GM12878 (cell line): Measurements from ENCODE around the gene TEX2. TPM values are rescaled to one million over a fixed set of nuclear protein-coding genes. Genes with fewer than 3 reads are reported as not detected.

Source experiments
- ATAC-seq: fragments of 200-7000 bp; cut with Tn5 transposase; 3 replicates; pipeline ENCODE4 v1.9.1; 2020; ENCODE audit warnings: mild to moderate bottlenecking, moderate library complexity
- BruUV-seq: library from RNA; stranded (reverse); fragments of 400-500 nt; replicated peaks from 2 replicates; lab custom pipeline; 2021; lab: Mats Ljungman, UMichigan
- CTCF ChIA-PET: fragments of 300-600 bp; sonication (Branson Sonifier 250); formaldehyde crosslinking; extraction: SDS; loops from one replicate; lab custom pipeline; 2021; ENCODE audit warnings: inconsistent platforms; lab: Yijun Ruan, JAX
- POLR2A ChIA-PET: fragments of 350-600 bp; formaldehyde crosslinking; extraction: SDS; loops from one replicate; lab custom pipeline; 2021; ENCODE audit warnings: inconsistent platforms; lab: Charles Lee
- RAD21 ChIA-PET: fragments of 300-600 bp; sonication (Branson Sonifier 250); formaldehyde crosslinking; loops from one replicate; lab custom pipeline; 2023; ENCODE audit warnings: antibody characterized with exemption; ENCODE audit not compliant: unreplicated experiment; lab: Charles Lee
- SMC1A ChIA-PET: fragments of 300-600 bp; sonication (Branson Sonifier 250); formaldehyde crosslinking; loops from one replicate; lab custom pipeline; 2023; ENCODE audit not compliant: unreplicated experiment, uncharacterized antibody; lab: Charles Lee
- DNase-seq: peaks from one replicate; pipeline ENCODE4 v3.0.0-alpha.2; 2011; ENCODE audit warnings: low read depth, low spot score
- FAIRE-seq: peaks from 3 replicates; lab custom pipeline; 2011; peaks lifted over from hg19 to GRCh38; lab: Jason Lieb, UNC
- H2AFZ ChIP-seq: 2 replicates; pipeline ENCODE4 v1.6.0; 2011; ENCODE audit warnings: low read depth, low read length, control low read depth; ENCODE audit not compliant: control insufficient read depth
- H3K27ac ChIP-seq: 2 replicates; pipeline ENCODE4 v1.5.1; 2011; ENCODE audit warnings: control low read depth; ENCODE audit not compliant: control insufficient read depth, insufficient read depth
- H3K27me3 ChIP-seq, 2 experiments: replicated peaks in 1 of 2; 2 replicates each; pipeline versions ENCODE4 v1.6.0 to v1.6.1; 2011; ENCODE audit warnings: low read length in 1 of 2; ENCODE audit not compliant: control insufficient read depth in 2 of 2, insufficient read depth in 2 of 2
- H3K36me3 ChIP-seq, 2 experiments: 2 replicates each; pipeline ENCODE4 v1.5.1; 2011; ENCODE audit warnings: low read length in 1 of 2; ENCODE audit not compliant: control insufficient read depth in 2 of 2, insufficient read depth in 2 of 2
- H3K4me1 ChIP-seq: 2 replicates; pipeline ENCODE4 v1.6.1; 2011; ENCODE audit warnings: mild to moderate bottlenecking, low read length, moderate library complexity, mixed read lengths; ENCODE audit not compliant: control insufficient read depth, insufficient read depth
- H3K4me2 ChIP-seq: 2 replicates; pipeline ENCODE4 v1.6.0; 2011; ENCODE audit warnings: control low read depth; ENCODE audit not compliant: control insufficient read depth, insufficient read depth
- H3K4me3 ChIP-seq: fragments of 200-600 bp; sonication (generic); 2 replicates; pipeline ENCODE4 v1.5.1; 2016
- H3K79me2 ChIP-seq: 2 replicates; pipeline ENCODE4 v1.6.0; 2011; ENCODE audit warnings: low read length; ENCODE audit not compliant: control insufficient read depth, insufficient read depth
- H3K9ac ChIP-seq: 2 replicates; pipeline ENCODE4 v1.8.0; 2011; ENCODE audit warnings: low read length, control low read depth, mixed read lengths; ENCODE audit not compliant: control insufficient read depth, insufficient read depth
- H3K9me3 ChIP-seq: replicated peaks from 3 replicates; pipeline ENCODE4 v1.5.1; 2011; ENCODE audit warnings: mild to moderate bottlenecking, low read length; ENCODE audit not compliant: control insufficient read depth, insufficient read depth
- H4K20me1 ChIP-seq: 2 replicates; pipeline ENCODE4 v1.6.0; 2011; ENCODE audit not compliant: control insufficient read depth, insufficient read depth
- BCL3 ChIP-seq: IDR thresholded peaks from 2 replicates; pipeline ENCODE4 v1.6.1; 2011; ENCODE audit warnings: borderline replicate concordance, low read depth, mild to moderate bottlenecking, moderate library complexity, low read length; ENCODE audit not compliant: insufficient read depth, poor library complexity, severe bottlenecking
- BRCA1 ChIP-seq: IDR thresholded peaks from 2 replicates; pipeline ENCODE4 v1.6.1; 2011; ENCODE audit warnings: low read depth, low read length, improper control_type of control experiment
- CEBPZ ChIP-seq: fragments of 150-350 bp; IDR thresholded peaks from 2 replicates; pipeline ENCODE4 v1.6.1; 2016; ENCODE audit warnings: low read depth, low read length
- CHD4 ChIP-seq: fragments of 200-600 bp; sonication (generic); IDR thresholded peaks from 2 replicates; pipeline ENCODE4 v1.6.1; 2016; ENCODE audit warnings: mild to moderate bottlenecking
- EED ChIP-seq: sonication (generic); IDR thresholded peaks from 2 replicates; pipeline ENCODE4 v1.6.1; 2016; ENCODE audit warnings: antibody characterized with exemption, low read depth
- IRF3 ChIP-seq: fragments of 450-650 bp; IDR thresholded peaks from 2 replicates; pipeline ENCODE4 v1.6.1; 2014; ENCODE audit warnings: mild to moderate bottlenecking
- RELA ChIP-seq: fragments of 450-650 bp; IDR thresholded peaks from 2 replicates; pipeline ENCODE4 v1.8.0; 2014; ENCODE audit warnings: borderline replicate concordance; ENCODE audit not compliant: partially characterized antibody
- TAF1 ChIP-seq: IDR thresholded peaks from 2 replicates; pipeline ENCODE4 v1.6.1; 2011; ENCODE audit warnings: mild to moderate bottlenecking, low read depth, low read length, borderline replicate concordance
- ZBED1 ChIP-seq: IDR thresholded peaks from 2 replicates; pipeline ENCODE4 v1.6.1; 2016; ENCODE audit warnings: borderline replicate concordance
- ZNF592 ChIP-seq: fragments of 450-650 bp; IDR thresholded peaks from 2 replicates; pipeline ENCODE4 v1.6.1; 2017; ENCODE audit warnings: mild to moderate bottlenecking, moderate library complexity
- WGBS: methylation state at CpG from one replicate; pipeline ENCODE4 v1.1.6; 2016; ENCODE audit warnings: low lambda C conversion rate; ENCODE audit not compliant: insufficient replicate concordance, insufficient coverage; ENCODE audit errors: missing lambda C conversion rate; 5-methylcytosine and 5-hydroxymethylcytosine counted together
- in situ Hi-C: fragments of 300-500 bp; cut with MboI; formaldehyde crosslinking; loops from 9 replicates; pipeline ENCODE4 v1.14.3; 2018; ENCODE audit warnings: mixed read lengths
- intact Hi-C: fragments of 100-400 bp; cut with micrococcal nuclease; formaldehyde crosslinking; loops from one replicate; pipeline ENCODE4 v1.14.2; 2022; ENCODE audit not compliant: unreplicated experiment
- polyA plus RNA-seq, 11 experiments: library from polyadenylated mRNA; depleted of rRNA in 4 of 11; unstranded in 6 of 11; stranded (reverse) in 5 of 11; fragments of >200 nt; fragmentation: Nextera tagmentation in 4 of 11; fragmentation: Illumina TruSeq in 1 of 11; extraction: Ambion mirVana in 4 of 11; extraction: Trizol in 1 of 11; gene quantifications; 1 replicate in 1 of 11; 2 replicates in 10 of 11; pipeline versions ENCODE4 v1.2.1 to v1.2.3, GENCODE V29; 2011 to 2016; ENCODE audit warnings: inconsistent platforms in 2 of 11, missing spikeins in 2 of 11, low read depth in 1 of 11
- total RNA-seq, 4 experiments: library from RNA; depleted of rRNA in 3 of 4; stranded (reverse); fragments of >200 nt in 3 of 4; fragmentation: Illumina TruSeq in 1 of 4; extraction: Trizol in 1 of 4; gene quantifications; 2 replicates each; pipeline versions ENCODE4 v1.2.1 to v1.2.3, GENCODE V29; 2013 to 2021
- TF ChIP-seq, protein P1 (sequence below): IDR thresholded peaks from 2 replicates; pipeline ENCODE4 v1.6.1; 2011; ENCODE audit warnings: mild to moderate bottlenecking, low read depth, low read length, moderate library complexity; ENCODE audit not compliant: insufficient replicate concordance

TEX2 gene
- total and polyA plus RNA-seq, 10 of the 15 experiments (the other 5 are each of a cell fraction or from before 2014, with no cell fraction given) = 3.8 to 19.9 (median 15.8) TPM

DNA sequence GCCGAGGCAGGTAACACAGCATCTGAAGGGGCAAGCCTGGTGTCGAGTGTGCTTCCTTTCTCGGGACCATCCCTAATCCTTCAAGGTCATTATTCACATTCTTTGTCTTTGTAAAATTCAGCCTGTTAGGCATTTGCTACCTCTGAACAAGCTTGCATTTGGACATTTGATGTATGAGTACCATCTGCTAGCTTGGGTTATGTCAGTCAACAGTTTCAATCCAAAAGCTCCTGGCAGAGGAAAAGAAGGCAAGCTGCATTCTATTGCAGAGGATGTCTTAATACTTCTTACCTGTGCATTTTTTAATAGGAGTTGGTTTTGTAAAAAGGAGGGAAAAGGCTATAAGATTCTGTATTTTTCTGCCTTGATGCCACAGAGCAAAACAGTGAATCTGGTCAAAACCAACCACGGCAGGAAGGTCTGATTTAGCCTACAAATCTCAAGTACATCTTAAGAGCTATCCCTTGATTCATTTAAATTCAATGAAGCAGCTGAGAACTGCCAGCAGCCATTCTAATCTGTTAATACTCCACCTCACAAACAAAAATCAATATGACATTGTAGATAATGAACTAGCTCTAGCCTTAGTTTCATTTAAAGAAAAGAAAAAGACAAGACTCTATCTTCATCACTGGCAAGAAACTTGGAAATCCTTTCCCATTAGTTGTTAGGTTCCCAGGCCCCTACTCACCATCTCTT lies 39.0 kb downstream of the TEX2 start:
- ChIA-PET RAD21 (no interaction called here), CTCF (interaction anchor here (0.9 to 1.3 kb wide), 2 partner anchors 59 to 96 kb away, joined by 3 read pairs; no protein-coding TSS in a partner anchor), SMC1A (no interaction called here), POLR2A (interaction anchor here (0.6 kb wide), 2 partner anchors 98 to 218 kb away, joined by 3 to 4 read pairs; no protein-coding TSS in a partner anchor)
- no peak overlapping the region for H3K9ac ChIP-seq
- H3K27ac ChIP-seq = no peak overlapping the region
- H3K4me3 ChIP-seq = no peak overlapping the region
- no TSS peak for BruUV-seq
- no peak for DNase-seq
- no peaks in the 10 kb centered on the region for H3K27me3 ChIP-seq
- H3K4me2 ChIP-seq = no peak overlapping the region
- H3K36me3 ChIP-seq = no peaks in the 10 kb centered on the region
- intact Hi-C loops = no loop called here
- no peak for ATAC-seq
- no peak for FAIRE-seq
- H3K4me1 ChIP-seq = no peaks in the 10 kb centered on the region
- in situ Hi-C loops = no loop called here
- no peak overlapping the region for H2AFZ ChIP-seq
- no peaks in the 10 kb centered on the region for H3K9me3 ChIP-seq
- H4K20me1 ChIP-seq = no peaks in the 10 kb centered on the region
- H3K79me2 ChIP-seq = no peaks in the 10 kb centered on the region
- 62% methylated on average over 4 of the region's 4 CpGs for WGBS
- no peak for TF ChIP-seq RELA
- no peak for TF ChIP-seq CHD4
- TF ChIP-seq ZBED1 = no peak
- TF ChIP-seq BCL3 = no peak
- no peak for TF ChIP-seq IRF3
- TF ChIP-seq EED = no peak
- TF ChIP-seq, protein P1, sequence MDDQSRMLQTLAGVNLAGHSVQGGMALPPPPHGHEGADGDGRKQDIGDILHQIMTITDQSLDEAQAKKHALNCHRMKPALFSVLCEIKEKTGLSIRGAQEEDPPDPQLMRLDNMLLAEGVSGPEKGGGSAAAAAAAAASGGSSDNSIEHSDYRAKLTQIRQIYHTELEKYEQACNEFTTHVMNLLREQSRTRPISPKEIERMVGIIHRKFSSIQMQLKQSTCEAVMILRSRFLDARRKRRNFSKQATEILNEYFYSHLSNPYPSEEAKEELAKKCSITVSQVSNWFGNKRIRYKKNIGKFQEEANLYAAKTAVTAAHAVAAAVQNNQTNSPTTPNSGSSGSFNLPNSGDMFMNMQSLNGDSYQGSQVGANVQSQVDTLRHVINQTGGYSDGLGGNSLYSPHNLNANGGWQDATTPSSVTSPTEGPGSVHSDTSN = no peak
- TF ChIP-seq BRCA1 = no peak
- TF ChIP-seq ZNF592 = no peak
- TF ChIP-seq TAF1 = no peak
- no peak for TF ChIP-seq CEBPZ
